Measurements from ENCODE around the gene PDXK.

GRCh38 chr21:43702785-43703034, 16.2 kb upstream of the PDXK start:
- no peak for TF ChIP-seq CTCF (IDR thresholded peaks at IDR 0.05)
- TF ChIP-seq POLR2AphosphoS5 (IDR thresholded peaks at IDR 0.05) = no peak

All from sigmoid colon (tissue), 4 donors.